ENCODE measurements around the gene SDK1. TPM values are rescaled to one million over a fixed set of nuclear protein-coding genes. Genes with fewer than 3 reads are reported as not detected.

The SDK1 gene
- total and polyA plus RNA-seq, 2 experiments from 2014 or later = 2.1 to 10.0 TPM

- Histone ChIP-seq H3K4me2 (no peak overlapping the region), H3F3A (replicated peaks; ENCODE audit: low read depth) (no peaks in the 10 kb centered on the region), H3K4me3 (no peak overlapping the region), H4K20me1 (replicated peaks; ENCODE audit: insufficient read depth) (no peaks in the 10 kb centered on the region), H3K27ac (ENCODE audit: low read depth) (no peak overlapping the region), H3K36me3 (ENCODE audit: insufficient read depth) (no peaks in the 10 kb centered on the region), H3K79me2 (replicated peaks; ENCODE audit: insufficient read depth) (no peaks in the 10 kb centered on the region), H3K4me1 (ENCODE audit: insufficient read depth) (no peaks in the 10 kb centered on the region), H2AFZ (no peak overlapping the region), H3K27me3 (ENCODE audit: insufficient read depth) (no peaks in the 10 kb centered on the region), H3K9me2 (ENCODE audit: insufficient read depth) (peaks cover 4% of the 10 kb centered on the region; the same call in 1 of the 2 replicates)
- ATAC-seq (no peak), DNase-seq (ENCODE audit: low spot score) (no peak)
- Mint-ChIP-seq H3K36me3 (ENCODE audit: low read depth) (no peaks in the 10 kb centered on the region), H3K4me3 (no peak overlapping the region), H3K27ac (no peak overlapping the region), H3K4me1 (no peaks in the 10 kb centered on the region), H3K9me3 (0 out of 3 replicates have a peak, but pooled peaks cover 3% of the 10 kb centered on the region), H3K27me3 (ENCODE audit: insufficient read depth, low read depth, poor library complexity) (no peaks in the 10 kb centered on the region)
- no peak for TF ChIP-seq NANOG (IDR thresholded peaks at IDR 0.05; ENCODE audit: borderline replicate concordance)
- no peak for TF ChIP-seq REST (IDR thresholded peaks at IDR 0.05; ENCODE audit: unreplicated experiment)
Observed at GRCh38 chr7:3271298-3271697, 29.8 kb upstream of the SDK1 start.

GRCh38 chr7:3272691-3273141 is 28.3 kb upstream of the SDK1 start:
- 0 out of 3 replicates have a peak, but pooled peaks cover 3% of the 10 kb centered on the region for H3K9me3 Mint-ChIP-seq
- Histone ChIP-seq H4K20me1 (replicated peaks; ENCODE audit: insufficient read depth) (no peaks in the 10 kb centered on the region), H3K4me3 (no peak overlapping the region), H3K9me2 (ENCODE audit: insufficient read depth) (peaks cover 4% of the 10 kb centered on the region; the same call in 1 of the 2 replicates), H3K4me2 (no peak overlapping the region), H3F3A (replicated peaks; ENCODE audit: low read depth) (no peaks in the 10 kb centered on the region), H3K36me3 (ENCODE audit: insufficient read depth) (no peaks in the 10 kb centered on the region; the same call in 1 of the 2 replicates), H2AFZ (no peak overlapping the region), H3K79me2 (replicated peaks; ENCODE audit: insufficient read depth) (no peaks in the 10 kb centered on the region), H3K27ac (ENCODE audit: low read depth) (no peak overlapping the region), H3K4me1 (ENCODE audit: insufficient read depth) (no peaks in the 10 kb centered on the region), H3K27me3 (ENCODE audit: insufficient read depth) (no peaks in the 10 kb centered on the region)
- no peak for TF ChIP-seq EZH2phosphoT487 (IDR thresholded peaks at IDR 0.05; ENCODE audit: unreplicated experiment)
- TF ChIP-seq CREB1 (CRISPR knock-in tag; IDR thresholded peaks at IDR 0.05; ENCODE audit: low read depth) = no peak
- TF ChIP-seq, protein P1, sequence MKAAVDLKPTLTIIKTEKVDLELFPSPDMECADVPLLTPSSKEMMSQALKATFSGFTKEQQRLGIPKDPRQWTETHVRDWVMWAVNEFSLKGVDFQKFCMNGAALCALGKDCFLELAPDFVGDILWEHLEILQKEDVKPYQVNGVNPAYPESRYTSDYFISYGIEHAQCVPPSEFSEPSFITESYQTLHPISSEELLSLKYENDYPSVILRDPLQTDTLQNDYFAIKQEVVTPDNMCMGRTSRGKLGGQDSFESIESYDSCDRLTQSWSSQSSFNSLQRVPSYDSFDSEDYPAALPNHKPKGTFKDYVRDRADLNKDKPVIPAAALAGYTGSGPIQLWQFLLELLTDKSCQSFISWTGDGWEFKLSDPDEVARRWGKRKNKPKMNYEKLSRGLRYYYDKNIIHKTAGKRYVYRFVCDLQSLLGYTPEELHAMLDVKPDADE (IDR thresholded peaks at IDR 0.05) = no peak
- TF ChIP-seq STAT1 (IDR thresholded peaks at IDR 0.05; ENCODE audit: unreplicated experiment) = no peak
- no peak for TF ChIP-seq JUNB (IDR thresholded peaks at IDR 0.05; ENCODE audit: unreplicated experiment)
- TF ChIP-seq POLR2AphosphoS5 (IDR thresholded peaks at IDR 0.05; ENCODE audit: low read depth) = no peak
- no peak overlapping the region for H3K27ac Mint-ChIP-seq
- DNase-seq (ENCODE audit: low spot score) (no peak), ATAC-seq (no peak)
- no peaks in the 10 kb centered on the region for H3K27me3 Mint-ChIP-seq (ENCODE audit: insufficient read depth, low read depth, poor library complexity)
- no peak overlapping the region for H3K4me3 Mint-ChIP-seq
- no peaks in the 10 kb centered on the region for H3K36me3 Mint-ChIP-seq (ENCODE audit: low read depth)
- no peaks in the 10 kb centered on the region for H3K4me1 Mint-ChIP-seq

All from GM23338 (cell line).